ENCODE results near the gene NME8. TPM values are rescaled to one million over a fixed set of nuclear protein-coding genes. Genes with fewer than 3 reads are reported as not detected.

The NME8 gene
- total and polyA plus RNA-seq, 2 donors, result 1.0 to 2.8 TPM

- H3K36me3 ChIP-seq (ENCODE audit: control insufficient read depth in 2 of 2, insufficient read depth in 2 of 2, low read length in 1 of 2), result peaks cover 0 to 3% of the 10 kb centered on the region in 2 donors
- H3K27me3 ChIP-seq (ENCODE audit: control insufficient read depth in 2 of 2, insufficient read depth in 1 of 2, low read length in 1 of 2), result no peaks in the 10 kb centered on the region
- peaks cover 0 to 2% of the 10 kb centered on the region in 2 donors for H3K9me3 ChIP-seq (ENCODE audit: control insufficient read depth in 2 of 2, insufficient read depth in 1 of 2, low read length in 1 of 2)
- H3K4me1 ChIP-seq (ENCODE audit: control insufficient read depth in 2 of 2, insufficient read depth in 2 of 2, low read length in 2 of 2), result peaks cover 8 to 11% of the 10 kb centered on the region in 2 donors
- 94% methylated on average over 3 of the region's 3 CpGs for WGBS
- no peak overlapping the region for H3K4me3 ChIP-seq (ENCODE audit: low read length in 2 of 2)
- DNase-seq (ENCODE audit: low read depth in 6 of 9, low spot score in 9 of 9), result no peak
- no peak overlapping the region for H3K27ac ChIP-seq (ENCODE audit: low read depth in 1 of 2, low read length in 1 of 2)
These were observed 76.2 kb downstream of the NME8 start for GRCh38 chr7:37924491-37925041.

GRCh38 chr7:37925620-37926019 is 77.2 kb downstream of the NME8 start:
- 95% methylated on average over 1 of the region's 1 CpG for WGBS
- Histone ChIP-seq H3K4me3 (ENCODE audit: low read length in 2 of 2) (no peak overlapping the region), H3K9me3 (ENCODE audit: control insufficient read depth in 2 of 2, insufficient read depth in 1 of 2, low read length in 1 of 2) (peaks cover 0 to 2% of the 10 kb centered on the region in 2 donors), H3K4me1 (ENCODE audit: control insufficient read depth in 2 of 2, insufficient read depth in 2 of 2, low read length in 2 of 2) (peaks cover 7 to 8% of the 10 kb centered on the region in 2 donors), H3K36me3 (ENCODE audit: control insufficient read depth in 2 of 2, insufficient read depth in 2 of 2, low read length in 1 of 2) (peaks cover 0 to 3% of the 10 kb centered on the region in 2 donors), H3K27ac (ENCODE audit: low read depth in 1 of 2, low read length in 1 of 2) (no peak overlapping the region), H3K27me3 (ENCODE audit: control insufficient read depth in 2 of 2, insufficient read depth in 1 of 2, low read length in 1 of 2) (no peaks in the 10 kb centered on the region)
- DNase-seq (ENCODE audit: low read depth in 6 of 9, low spot score in 9 of 9), result no peak

GRCh38 chr7:37927773-37928444 is 79.5 kb downstream of the NME8 start:
- no peak for DNase-seq (ENCODE audit: low read depth in 6 of 9, low spot score in 9 of 9)
- WGBS, result 98% methylated on average over 2 of the region's 2 CpGs

GRCh38 chr7:37928878-37929277 is 80.5 kb downstream of the NME8 start:
- peaks cover 0 to under 1% of the 10 kb centered on the region in 2 donors for H3K36me3 ChIP-seq (ENCODE audit: control insufficient read depth in 2 of 2, insufficient read depth in 2 of 2, low read length in 1 of 2)
- DNase-seq (ENCODE audit: low read depth in 6 of 9, low spot score in 9 of 9), result no peak
- H3K27me3 ChIP-seq (ENCODE audit: control insufficient read depth in 2 of 2, insufficient read depth in 1 of 2, low read length in 1 of 2), result no peaks in the 10 kb centered on the region
- 97% methylated on average over 4 of the region's 4 CpGs for WGBS
- H3K4me3 ChIP-seq (ENCODE audit: low read length in 2 of 2), result no peak overlapping the region
- no peak overlapping the region for H3K27ac ChIP-seq (ENCODE audit: low read depth in 1 of 2, low read length in 1 of 2)
- no peaks in the 10 kb centered on the region for H3K9me3 ChIP-seq (ENCODE audit: control insufficient read depth in 2 of 2, insufficient read depth in 1 of 2, low read length in 1 of 2)
- no peaks in the 10 kb centered on the region for H3K4me1 ChIP-seq (ENCODE audit: control insufficient read depth in 2 of 2, insufficient read depth in 2 of 2, low read length in 2 of 2)

More at GRCh38 chr7:37927773-37928444, 79.5 kb downstream of the NME8 start:
- H3K4me3 ChIP-seq (ENCODE audit: low read length in 2 of 2), result no peak overlapping the region
- H3K9me3 ChIP-seq (ENCODE audit: control insufficient read depth in 2 of 2, insufficient read depth in 1 of 2, low read length in 1 of 2), result no peaks in the 10 kb centered on the region
- H3K4me1 ChIP-seq (ENCODE audit: control insufficient read depth in 2 of 2, insufficient read depth in 2 of 2, low read length in 2 of 2), result no peaks in the 10 kb centered on the region
- H3K36me3 ChIP-seq (ENCODE audit: control insufficient read depth in 2 of 2, insufficient read depth in 2 of 2, low read length in 1 of 2), result peaks cover 0 to 3% of the 10 kb centered on the region in 2 donors
- no peak overlapping the region for H3K27ac ChIP-seq (ENCODE audit: low read depth in 1 of 2, low read length in 1 of 2)
- H3K27me3 ChIP-seq (ENCODE audit: control insufficient read depth in 2 of 2, insufficient read depth in 1 of 2, low read length in 1 of 2), result no peaks in the 10 kb centered on the region

- Histone ChIP-seq H3K9me3 (ENCODE audit: control insufficient read depth in 2 of 2, insufficient read depth in 1 of 2, low read length in 1 of 2) (no peaks in the 10 kb centered on the region), H3K27ac (ENCODE audit: low read depth in 1 of 2, low read length in 1 of 2) (no peak overlapping the region), H3K4me3 (ENCODE audit: low read length in 2 of 2) (no peak overlapping the region), H3K36me3 (ENCODE audit: control insufficient read depth in 2 of 2, insufficient read depth in 2 of 2, low read length in 1 of 2) (no peaks in the 10 kb centered on the region), H3K4me1 (ENCODE audit: control insufficient read depth in 2 of 2, insufficient read depth in 2 of 2, low read length in 2 of 2) (no peaks in the 10 kb centered on the region), H3K27me3 (ENCODE audit: control insufficient read depth in 2 of 2, insufficient read depth in 1 of 2, low read length in 1 of 2) (no peaks in the 10 kb centered on the region)
- no peak for DNase-seq (ENCODE audit: low read depth in 6 of 9, low spot score in 9 of 9)
- WGBS, result 98% methylated on average over 5 of the region's 5 CpGs
These were observed 82.0 kb downstream of the NME8 start for GRCh38 chr7:37930226-37930948.

- Histone ChIP-seq H3K9me3 (ENCODE audit: control insufficient read depth in 2 of 2, insufficient read depth in 1 of 2, low read length in 1 of 2) (no peaks in the 10 kb centered on the region), H3K36me3 (ENCODE audit: control insufficient read depth in 2 of 2, insufficient read depth in 2 of 2, low read length in 1 of 2) (no peaks in the 10 kb centered on the region), H3K4me3 (ENCODE audit: low read length in 2 of 2) (no peak overlapping the region), H3K27ac (ENCODE audit: low read depth in 1 of 2, low read length in 1 of 2) (no peak overlapping the region), H3K27me3 (ENCODE audit: control insufficient read depth in 2 of 2, insufficient read depth in 1 of 2, low read length in 1 of 2) (no peaks in the 10 kb centered on the region), H3K4me1 (ENCODE audit: control insufficient read depth in 2 of 2, insufficient read depth in 2 of 2, low read length in 2 of 2) (no peaks in the 10 kb centered on the region)
- DNase-seq (ENCODE audit: low read depth in 6 of 9, low spot score in 9 of 9), result no peak
- 93% methylated on average over 2 of the region's 2 CpGs for WGBS
These were observed 84.1 kb downstream of the NME8 start for GRCh38 chr7:37932543-37932942.

GRCh38 chr7:37933018-37933566 is 84.7 kb downstream of the NME8 start:
- H3K4me1 ChIP-seq (ENCODE audit: control insufficient read depth in 2 of 2, insufficient read depth in 2 of 2, low read length in 2 of 2), result no peaks in the 10 kb centered on the region
- H3K4me3 ChIP-seq (ENCODE audit: low read length in 2 of 2), result no peak overlapping the region
- 85% methylated on average over 9 of the region's 9 CpGs for WGBS
- no peaks in the 10 kb centered on the region for H3K27me3 ChIP-seq (ENCODE audit: control insufficient read depth in 2 of 2, insufficient read depth in 1 of 2, low read length in 1 of 2)
- H3K9me3 ChIP-seq (ENCODE audit: control insufficient read depth in 2 of 2, insufficient read depth in 1 of 2, low read length in 1 of 2), result no peaks in the 10 kb centered on the region
- no peaks in the 10 kb centered on the region for H3K36me3 ChIP-seq (ENCODE audit: control insufficient read depth in 2 of 2, insufficient read depth in 2 of 2, low read length in 1 of 2)
- no peak overlapping the region for H3K27ac ChIP-seq (ENCODE audit: low read depth in 1 of 2, low read length in 1 of 2)
- no peak for DNase-seq (ENCODE audit: low read depth in 6 of 9, low spot score in 9 of 9)

GRCh38 chr7:37942934-37943610 is 94.7 kb downstream of the NME8 start:
- H3K4me1 ChIP-seq (ENCODE audit: control insufficient read depth in 2 of 2, insufficient read depth in 2 of 2, low read length in 2 of 2), result no peaks in the 10 kb centered on the region
- WGBS, result 94% methylated on average over 12 of the region's 12 CpGs
- H3K36me3 ChIP-seq (ENCODE audit: control insufficient read depth in 2 of 2, insufficient read depth in 2 of 2, low read length in 1 of 2), result no peaks in the 10 kb centered on the region
- no peak overlapping the region for H3K4me3 ChIP-seq (ENCODE audit: low read length in 2 of 2)
- H3K9me3 ChIP-seq (ENCODE audit: control insufficient read depth in 2 of 2, insufficient read depth in 1 of 2, low read length in 1 of 2), result no peaks in the 10 kb centered on the region
- H3K27me3 ChIP-seq (ENCODE audit: control insufficient read depth in 2 of 2, insufficient read depth in 1 of 2, low read length in 1 of 2), result no peaks in the 10 kb centered on the region
- H3K27ac ChIP-seq (ENCODE audit: low read depth in 1 of 2, low read length in 1 of 2), result no peak overlapping the region
- DNase-seq (ENCODE audit: low read depth in 6 of 9, low spot score in 9 of 9), result no peak
